HepG2 (cell line): ENCODE results near the gene GRK6. TPM values are rescaled to one million over a fixed set of nuclear protein-coding genes. Genes with fewer than 3 reads are reported as not detected.
"Not testable (repeated sequence)": the region's sequence is repeated elsewhere in the genome, so short reads cannot be mapped to it uniquely, and the experiment has no call there.

Experiments
- ATAC-seq: fragments of 200-7000 bp; cut with Tn5 transposase; 3 replicates; pipeline ENCODE4 v1.9.1; 2020; ENCODE audit warnings: mild to moderate bottlenecking, moderate library complexity
- BruUV-seq: library from RNA; stranded (reverse); fragments of 400-500 nt; replicated peaks from 2 replicates; lab custom pipeline; 2021; lab: Mats Ljungman, UMichigan
- CTCF ChIA-PET: fragments of 300-600 bp; formaldehyde crosslinking; extraction: SDS; loops from one replicate; lab custom pipeline; 2021; ENCODE audit warnings: low total read pairs, inconsistent platforms, low intra/inter-chr PET ratio; lab: Yijun Ruan, JAX
- POLR2A ChIA-PET: fragments of 350-600 bp; sonication (Branson Sonifier 250); formaldehyde crosslinking; loops from one replicate; lab custom pipeline; 2020; ENCODE audit warnings: antibody characterized with exemption, inconsistent platforms; lab: Yijun Ruan, JAX
- DNase-seq: peaks from one replicate; pipeline ENCODE4 v3.0.0-alpha.2; 2015; ENCODE audit warnings: low spot score
- FAIRE-seq: peaks from 3 replicates; lab custom pipeline; 2011; peaks lifted over from hg19 to GRCh38; lab: Jason Lieb, UNC
- H2AFZ ChIP-seq: one replicate; pipeline ENCODE4 v1.6.1; 2011; ENCODE audit warnings: low read length, inconsistent platforms
- H3K27ac ChIP-seq: fragments of 300-600 bp; 3 replicates; pipeline ENCODE4 v1.8.0; 2011; ENCODE audit warnings: mixed run types, mild to moderate bottlenecking, mixed read lengths, low read length, inconsistent platforms; ENCODE audit not compliant: insufficient read depth; ENCODE audit errors: extremely low read length
- H3K27me3 ChIP-seq, 2 experiments: fragments of 200-600 bp in 1 of 2; 2 replicates in 1 of 2; 3 replicates in 1 of 2; pipeline versions ENCODE4 v1.6.0 to v1.8.0; 2011; ENCODE audit warnings: low read length in 2 of 2, mild to moderate bottlenecking in 2 of 2, moderate library complexity in 2 of 2, inconsistent platforms in 1 of 2; ENCODE audit not compliant: insufficient read depth in 2 of 2, control insufficient read depth in 1 of 2
- H3K36me3 ChIP-seq, 2 experiments: fragments of 200-600 bp in 1 of 2; replicated peaks in 1 of 2; 2 replicates in 1 of 2; 3 replicates in 1 of 2; pipeline versions ENCODE4 v1.5.1 to v1.8.0; 2011; ENCODE audit warnings: low read length in 2 of 2, inconsistent platforms in 1 of 2; ENCODE audit not compliant: insufficient read depth in 2 of 2, control insufficient read depth in 1 of 2
- H3K4me1 ChIP-seq: 2 replicates; pipeline ENCODE4 v1.5.1; 2012; ENCODE audit warnings: low read length, inconsistent platforms; ENCODE audit not compliant: insufficient read depth
- H3K4me2 ChIP-seq: 2 replicates; pipeline ENCODE4 v1.6.0; 2011; ENCODE audit warnings: low read depth, low read length, inconsistent platforms
- H3K4me3 ChIP-seq, 3 experiments: fragments of 200-600 bp in 1 of 3; sonication (generic), shearing (Covaris generic) in 1 of 3; replicated peaks in 1 of 3; 2 replicates each; pipeline ENCODE4 v1.5.1; 2011 to 2016; ENCODE audit warnings: low read length in 3 of 3, inconsistent platforms in 2 of 3, low read depth in 2 of 3, mild to moderate bottlenecking in 2 of 3, control low read depth in 1 of 3, mixed read lengths in 1 of 3; ENCODE audit not compliant: insufficient read depth in 1 of 3
- H3K79me2 ChIP-seq: one replicate; pipeline ENCODE4 v1.6.1; 2011; ENCODE audit warnings: low read length, inconsistent platforms; ENCODE audit not compliant: insufficient read depth
- H3K9ac ChIP-seq: 2 replicates; pipeline ENCODE4 v1.6.0; 2011; ENCODE audit warnings: mild to moderate bottlenecking, low read depth, low read length, inconsistent platforms; ENCODE audit not compliant: insufficient read depth
- H3K9me3 ChIP-seq: 2 replicates; pipeline ENCODE4 v1.5.1; 2012; ENCODE audit warnings: mild to moderate bottlenecking, low read length
- H4K20me1 ChIP-seq: 2 replicates; pipeline ENCODE4 v1.6.0; 2011; ENCODE audit warnings: inconsistent platforms, mild to moderate bottlenecking, low read length, moderate library complexity; ENCODE audit not compliant: insufficient read depth
- AKAP8 ChIP-seq: sonication (generic); formaldehyde crosslinking; IDR thresholded peaks from 2 replicates; pipeline ENCODE4 v1.5.1; 2020; ENCODE audit warnings: mild to moderate bottlenecking, missing genetic modification reagents
- ELF1 ChIP-seq: sonication (generic); formaldehyde crosslinking; IDR thresholded peaks from 2 replicates; pipeline ENCODE4 v1.4.0; 2020; ENCODE audit warnings: missing genetic modification reagents
- FOXA1 ChIP-seq, 2 experiments: fragments of 450-650 bp in 1 of 2; sonication (generic) in 1 of 2; formaldehyde crosslinking in 1 of 2; IDR thresholded peaks; 2 replicates each; pipeline versions ENCODE4 v1.4.0 to v1.6.1; 2016 to 2020; ENCODE audit warnings: missing genetic modification reagents in 1 of 2
- GFI1 ChIP-seq: sonication (generic); formaldehyde crosslinking; IDR thresholded peaks from 2 replicates; pipeline ENCODE4 v1.5.0; 2020; ENCODE audit warnings: missing genetic modification reagents, mild to moderate bottlenecking, borderline replicate concordance
- GTF3A ChIP-seq: sonication (generic); formaldehyde crosslinking; conservative IDR thresholded peaks from 2 replicates; pipeline ENCODE4 v1.4.0; 2020; ENCODE audit warnings: mild to moderate bottlenecking, missing genetic modification reagents
- KDM2A ChIP-seq: sonication (generic); formaldehyde crosslinking; IDR thresholded peaks from 2 replicates; pipeline ENCODE4 v1.4.0; 2020; ENCODE audit warnings: low read depth, missing genetic modification reagents, borderline replicate concordance
- MEIS2 ChIP-seq: sonication (generic); formaldehyde crosslinking; IDR thresholded peaks from 2 replicates; pipeline ENCODE4 v1.9.0; 2021; ENCODE audit warnings: mild to moderate bottlenecking, missing genetic modification reagents
- MZF1 ChIP-seq: sonication (generic); formaldehyde crosslinking; IDR thresholded peaks from 2 replicates; pipeline ENCODE4 v1.8.1; 2023; ENCODE audit warnings: mild to moderate bottlenecking, missing genetic modification reagents, borderline replicate concordance
- PAX8 ChIP-seq: sonication (generic); formaldehyde crosslinking; IDR thresholded peaks from 2 replicates; pipeline ENCODE4 v1.8.0; 2022; ENCODE audit warnings: mild to moderate bottlenecking, missing genetic modification reagents, borderline replicate concordance
- SIX1 ChIP-seq: sonication (generic); formaldehyde crosslinking; IDR thresholded peaks from 2 replicates; pipeline ENCODE4 v1.4.0; 2020; ENCODE audit warnings: missing genetic modification reagents, borderline replicate concordance
- TARDBP ChIP-seq: sonication (generic); formaldehyde crosslinking; IDR thresholded peaks from 2 replicates; pipeline ENCODE4 v1.8.0; 2022; ENCODE audit warnings: mild to moderate bottlenecking, missing genetic modification reagents
- ZFP36L2 ChIP-seq: sonication (generic); formaldehyde crosslinking; IDR thresholded peaks from 2 replicates; pipeline ENCODE4 v1.4.0; 2020; ENCODE audit warnings: missing genetic modification reagents
- ZNF121 ChIP-seq: sonication (generic); formaldehyde crosslinking; IDR thresholded peaks from 2 replicates; pipeline ENCODE4 v1.5.0; 2020; ENCODE audit warnings: mild to moderate bottlenecking, missing genetic modification reagents
- ZNF282 ChIP-seq: fragments of 450-650 bp; IDR thresholded peaks from 2 replicates; pipeline ENCODE4 v1.6.1; 2018; ENCODE audit not compliant: partially characterized antibody
- ZNF331 ChIP-seq: sonication (generic); formaldehyde crosslinking; IDR thresholded peaks from 2 replicates; pipeline ENCODE4 v1.4.0; 2020; ENCODE audit warnings: missing genetic modification reagents
- WGBS: methylation state at CpG from one replicate; pipeline ENCODE4 v1.1.6; 2017; ENCODE audit warnings: low lambda C conversion rate; 5-methylcytosine and 5-hydroxymethylcytosine counted together
- in situ Hi-C: cut with HindIII; loops from 2 replicates; pipeline ENCODE4 v1.10.0; 2017; ENCODE audit warnings: low pct_unique_long_range_greater_than_20kb; ENCODE audit not compliant: extremely low pct_ligation_motif_present
- intact Hi-C: fragments of 100-400 bp; cut with micrococcal nuclease; formaldehyde crosslinking; loops from one replicate; pipeline ENCODE4 v1.10.0; 2022; ENCODE audit not compliant: unreplicated experiment
- polyA plus RNA-seq, 8 experiments: library from polyadenylated mRNA; depleted of rRNA in 3 of 8; stranded (reverse) in 7 of 8; unstranded in 1 of 8; fragments of >200 nt; fragmentation: Illumina TruSeq in 4 of 8; extraction: Trizol in 4 of 8; gene quantifications; 2 replicates each; pipeline versions ENCODE4 v1.2.1 to v1.2.3, GENCODE V29; 2011 to 2016; ENCODE audit warnings: low read depth in 4 of 8, missing spikeins in 1 of 8, mixed read lengths in 1 of 8; ENCODE audit not compliant: insufficient read depth in 1 of 8
- total RNA-seq, 5 experiments: library from RNA; depleted of rRNA; stranded (reverse); fragments of >200 nt; fragmentation: Illumina TruSeq; extraction: Trizol; gene quantifications; 2 replicates each; pipeline ENCODE4 v1.2.3, GENCODE V29; 2016; ENCODE audit warnings: low read depth in 1 of 5
- TF ChIP-seq, protein P1 (sequence below): sonication (generic); formaldehyde crosslinking; IDR thresholded peaks from 2 replicates; pipeline ENCODE4 v1.4.0; 2020; ENCODE audit warnings: mild to moderate bottlenecking, missing genetic modification reagents
- TF ChIP-seq, protein P2 (sequence below): conservative IDR thresholded peaks from 2 replicates; pipeline ENCODE4 v1.6.1; 2018; ENCODE audit warnings: missing genetic modification reagents

Gene GRK6
- total and polyA plus RNA-seq, 2 of the 13 experiments (the other 11 are each of a cell fraction or from before 2014, with no cell fraction given): 13.2 to 19.9 TPM

DNA sequence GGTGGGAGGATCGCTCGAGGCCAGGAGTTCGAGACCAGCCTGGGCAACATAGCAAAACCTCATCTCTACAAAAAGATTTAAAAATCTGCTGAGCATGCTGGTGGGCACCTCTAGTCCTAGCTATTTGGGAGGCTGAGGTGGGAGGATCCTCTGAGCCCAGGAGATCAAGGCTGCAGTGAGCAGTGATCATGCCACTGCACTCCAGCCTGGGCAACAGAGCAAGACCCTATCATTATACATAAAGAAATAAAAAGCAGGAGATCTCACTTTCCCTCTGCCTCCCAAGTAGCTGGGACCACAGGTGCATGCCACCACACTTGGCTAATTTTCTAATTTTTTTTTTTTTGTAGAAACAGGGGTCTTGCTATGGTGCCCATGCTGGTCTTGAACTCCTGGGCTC, 59.3 kb downstream of the GRK6 start:
- H3K79me2 ChIP-seq, H3K27ac ChIP-seq, ATAC-seq, BruUV-seq, in situ Hi-C loops, H3K9ac ChIP-seq, H3K4me3 ChIP-seq, H3K4me1 ChIP-seq, H3K9me3 ChIP-seq, POLR2A ChIA-PET, DNase-seq, CTCF ChIA-PET, H4K20me1 ChIP-seq, H3K4me2 ChIP-seq, H2AFZ ChIP-seq, H3K27me3 ChIP-seq, FAIRE-seq, intact Hi-C loops: not testable (repeated sequence)
- TF ChIP-seq ZNF121 (CRISPR knock-in tag): 0 out of 2 replicates have a peak, but pooled peaks have one; percentile 10
- 100% methylated on average over 3 of the region's 3 CpGs for WGBS
- peaks cover 13 to 14% of the 10 kb centered on the region in 2 experiments; a peak in 4 of 5 replicates for H3K36me3 ChIP-seq

DNA sequence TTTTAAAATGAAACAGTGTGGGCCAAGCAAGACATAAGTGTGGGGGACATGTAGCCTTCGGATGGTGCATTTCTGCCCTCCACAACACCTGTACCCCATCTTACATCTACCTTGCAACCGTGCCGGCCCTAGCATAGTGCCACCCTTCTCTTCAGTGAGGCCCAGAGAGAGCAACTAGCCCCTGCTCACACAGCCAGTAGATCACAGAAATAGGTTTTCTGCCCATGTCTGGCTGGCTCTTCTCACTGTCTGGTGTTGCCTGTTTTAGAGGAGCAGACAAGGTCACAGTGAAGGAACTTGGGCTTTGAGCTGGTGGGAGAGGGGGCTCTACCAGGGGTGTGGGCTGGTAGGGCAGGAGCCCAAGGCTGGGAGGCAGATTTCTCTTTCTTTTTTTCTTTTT, 59.8 kb downstream of the GRK6 start:
- WGBS: 98% methylated on average over 3 of the region's 3 CpGs
- no peak for FAIRE-seq
- no peak overlapping the region for H3K4me3 ChIP-seq
- H3K9ac ChIP-seq: no peak overlapping the region
- no peaks in the 10 kb centered on the region for H3K9me3 ChIP-seq
- no peak overlapping the region for H3K4me2 ChIP-seq
- ChIA-PET CTCF (no interaction called here), POLR2A (no interaction called here)
- no peak for DNase-seq
- no peaks in the 10 kb centered on the region for H4K20me1 ChIP-seq
- H3K36me3 ChIP-seq: peaks cover 15 to 18% of the 10 kb centered on the region in 2 experiments; a peak in 4 of 5 replicates
- intact Hi-C loops (no loop called here), in situ Hi-C loops (no loop called here)
- H2AFZ ChIP-seq: no peak overlapping the region
- no peaks in the 10 kb centered on the region for H3K27me3 ChIP-seq
- no peak for ATAC-seq
- H3K79me2 ChIP-seq: no peaks in the 10 kb centered on the region
- H3K4me1 ChIP-seq: no peaks in the 10 kb centered on the region
- BruUV-seq: no TSS peak
- no peak overlapping the region for H3K27ac ChIP-seq
- no peak for TF ChIP-seq ZNF331 (CRISPR knock-in tag)
- TF ChIP-seq PAX8 (CRISPR knock-in tag): no peak
- TF ChIP-seq, protein P1, sequence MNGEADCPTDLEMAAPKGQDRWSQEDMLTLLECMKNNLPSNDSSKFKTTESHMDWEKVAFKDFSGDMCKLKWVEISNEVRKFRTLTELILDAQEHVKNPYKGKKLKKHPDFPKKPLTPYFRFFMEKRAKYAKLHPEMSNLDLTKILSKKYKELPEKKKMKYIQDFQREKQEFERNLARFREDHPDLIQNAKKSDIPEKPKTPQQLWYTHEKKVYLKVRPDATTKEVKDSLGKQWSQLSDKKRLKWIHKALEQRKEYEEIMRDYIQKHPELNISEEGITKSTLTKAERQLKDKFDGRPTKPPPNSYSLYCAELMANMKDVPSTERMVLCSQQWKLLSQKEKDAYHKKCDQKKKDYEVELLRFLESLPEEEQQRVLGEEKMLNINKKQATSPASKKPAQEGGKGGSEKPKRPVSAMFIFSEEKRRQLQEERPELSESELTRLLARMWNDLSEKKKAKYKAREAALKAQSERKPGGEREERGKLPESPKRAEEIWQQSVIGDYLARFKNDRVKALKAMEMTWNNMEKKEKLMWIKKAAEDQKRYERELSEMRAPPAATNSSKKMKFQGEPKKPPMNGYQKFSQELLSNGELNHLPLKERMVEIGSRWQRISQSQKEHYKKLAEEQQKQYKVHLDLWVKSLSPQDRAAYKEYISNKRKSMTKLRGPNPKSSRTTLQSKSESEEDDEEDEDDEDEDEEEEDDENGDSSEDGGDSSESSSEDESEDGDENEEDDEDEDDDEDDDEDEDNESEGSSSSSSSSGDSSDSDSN (CRISPR knock-in tag): no peak
- no peak for TF ChIP-seq MZF1 (CRISPR knock-in tag)
- TF ChIP-seq FOXA1 (IDR thresholded peaks at IDR 0.05): no peak
- no peak for TF ChIP-seq FOXA1 (CRISPR knock-in tag; IDR thresholded peaks at IDR 0.05)
- no peak for TF ChIP-seq SIX1 (CRISPR knock-in tag)
- TF ChIP-seq GFI1 (CRISPR knock-in tag): no peak
- TF ChIP-seq MEIS2: no peak
- TF ChIP-seq TARDBP (CRISPR knock-in tag): no peak
- TF ChIP-seq KDM2A (CRISPR knock-in tag): no peak
- TF ChIP-seq GTF3A: no peak
- TF ChIP-seq, protein P2, sequence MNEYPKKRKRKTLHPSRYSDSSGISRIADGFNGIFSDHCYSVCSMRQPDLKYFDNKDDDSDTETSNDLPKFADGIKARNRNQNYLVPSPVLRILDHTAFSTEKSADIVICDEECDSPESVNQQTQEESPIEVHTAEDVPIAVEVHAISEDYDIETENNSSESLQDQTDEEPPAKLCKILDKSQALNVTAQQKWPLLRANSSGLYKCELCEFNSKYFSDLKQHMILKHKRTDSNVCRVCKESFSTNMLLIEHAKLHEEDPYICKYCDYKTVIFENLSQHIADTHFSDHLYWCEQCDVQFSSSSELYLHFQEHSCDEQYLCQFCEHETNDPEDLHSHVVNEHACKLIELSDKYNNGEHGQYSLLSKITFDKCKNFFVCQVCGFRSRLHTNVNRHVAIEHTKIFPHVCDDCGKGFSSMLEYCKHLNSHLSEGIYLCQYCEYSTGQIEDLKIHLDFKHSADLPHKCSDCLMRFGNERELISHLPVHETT (CRISPR knock-in tag): no peak
- no peak for TF ChIP-seq AKAP8
- TF ChIP-seq ELF1 (CRISPR knock-in tag): no peak
- no peak for TF ChIP-seq ZNF282
- no peak for TF ChIP-seq ZFP36L2 (CRISPR knock-in tag)
